Left ventricle myocardium inferior (tissue), 1 donor: Measurements from ENCODE around the gene URB1. TPM values are rescaled to one million over a fixed set of nuclear protein-coding genes. Genes with fewer than 3 reads are reported as not detected.
A peak's percentile ranks its signal among the peaks of the same experiment; 100 is the strongest.

Source experiments
- DNase-seq: peaks from one replicate; pipeline ENCODE4 v3.0.0-alpha.2; 2020
- H3K27ac ChIP-seq: fragments of 200-600 bp; replicated peaks from 2 replicates; pipeline ENCODE4 v1.8.0; 2021
- H3K27me3 ChIP-seq: fragments of 200-600 bp; 2 replicates; pipeline ENCODE4 v1.8.0; 2021; ENCODE audit warnings: low read depth
- H3K36me3 ChIP-seq: fragments of 200-600 bp; 2 replicates; pipeline ENCODE4 v1.8.0; 2021
- H3K4me1 ChIP-seq: fragments of 200-600 bp; 2 replicates; pipeline ENCODE4 v1.8.0; 2021
- H3K4me3 ChIP-seq: fragments of 200-600 bp; 2 replicates; pipeline ENCODE4 v1.8.0; 2021; ENCODE audit warnings: mild to moderate bottlenecking, moderate library complexity
- H3K9me3 ChIP-seq: fragments of 200-600 bp; replicated peaks from 2 replicates; pipeline ENCODE4 v1.8.0; 2021
- intact Hi-C: fragments of 100-400 bp; cut with micrococcal nuclease; formaldehyde crosslinking; loops from one replicate; pipeline ENCODE4 v1.11.0; 2022
- total RNA-seq: library from RNA; stranded (reverse); fragmentation: NEBNext Ultra II Directional; extraction: Animal tissue kit (Norgen Biotek cat#: 25700); gene quantifications from one replicate; pipeline ENCODE4 v1.2.1, GENCODE V29; 2021
- TF ChIP-seq, protein P1 (sequence below): fragments of 200-600 bp; IDR thresholded peaks from 2 replicates; pipeline ENCODE4 v1.8.0; 2021; ENCODE audit warnings: antibody characterized with exemption, mild to moderate bottlenecking, borderline replicate concordance
- donor health status: DM: no; HTN: yes; CAD: no; lungs with severe emphysema.

The URB1 gene
- total RNA-seq, 1 donor from 2014 or later: 13.8 TPM

DNA sequence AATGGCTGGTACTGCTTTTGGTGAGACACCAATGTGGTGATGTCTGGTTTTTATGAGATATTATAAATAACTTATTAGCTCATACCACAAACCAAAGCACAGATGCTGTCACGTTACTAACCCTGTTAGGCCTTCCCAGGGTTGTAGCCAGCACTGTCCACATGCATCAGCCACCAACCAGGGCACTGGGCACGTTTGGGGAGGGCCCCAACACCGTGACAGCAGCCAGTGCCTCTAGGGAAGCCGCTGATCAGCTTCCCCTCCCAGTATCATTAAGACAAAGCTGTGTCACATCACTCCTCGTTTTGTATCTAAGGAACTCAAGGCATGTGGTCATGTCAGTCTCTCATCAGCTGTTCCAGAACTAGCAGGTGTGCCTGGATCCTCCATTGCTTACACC, 13.9 kb downstream of the URB1 start:
- peak overlapping the region; percentile 73 for H3K27ac ChIP-seq
- H3K9me3 ChIP-seq: no peaks in the 10 kb centered on the region
- H3K36me3 ChIP-seq: peaks cover 57% of the 10 kb centered on the region
- TF ChIP-seq, protein P1, sequence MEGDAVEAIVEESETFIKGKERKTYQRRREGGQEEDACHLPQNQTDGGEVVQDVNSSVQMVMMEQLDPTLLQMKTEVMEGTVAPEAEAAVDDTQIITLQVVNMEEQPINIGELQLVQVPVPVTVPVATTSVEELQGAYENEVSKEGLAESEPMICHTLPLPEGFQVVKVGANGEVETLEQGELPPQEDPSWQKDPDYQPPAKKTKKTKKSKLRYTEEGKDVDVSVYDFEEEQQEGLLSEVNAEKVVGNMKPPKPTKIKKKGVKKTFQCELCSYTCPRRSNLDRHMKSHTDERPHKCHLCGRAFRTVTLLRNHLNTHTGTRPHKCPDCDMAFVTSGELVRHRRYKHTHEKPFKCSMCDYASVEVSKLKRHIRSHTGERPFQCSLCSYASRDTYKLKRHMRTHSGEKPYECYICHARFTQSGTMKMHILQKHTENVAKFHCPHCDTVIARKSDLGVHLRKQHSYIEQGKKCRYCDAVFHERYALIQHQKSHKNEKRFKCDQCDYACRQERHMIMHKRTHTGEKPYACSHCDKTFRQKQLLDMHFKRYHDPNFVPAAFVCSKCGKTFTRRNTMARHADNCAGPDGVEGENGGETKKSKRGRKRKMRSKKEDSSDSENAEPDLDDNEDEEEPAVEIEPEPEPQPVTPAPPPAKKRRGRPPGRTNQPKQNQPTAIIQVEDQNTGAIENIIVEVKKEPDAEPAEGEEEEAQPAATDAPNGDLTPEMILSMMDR: no peak
- H3K4me3 ChIP-seq: no peak overlapping the region
- no peaks in the 10 kb centered on the region for H3K27me3 ChIP-seq
- intact Hi-C loops: no loop called here
- peaks cover 32% of the 10 kb centered on the region for H3K4me1 ChIP-seq
- DNase-seq: peak; percentile 49

DNA sequence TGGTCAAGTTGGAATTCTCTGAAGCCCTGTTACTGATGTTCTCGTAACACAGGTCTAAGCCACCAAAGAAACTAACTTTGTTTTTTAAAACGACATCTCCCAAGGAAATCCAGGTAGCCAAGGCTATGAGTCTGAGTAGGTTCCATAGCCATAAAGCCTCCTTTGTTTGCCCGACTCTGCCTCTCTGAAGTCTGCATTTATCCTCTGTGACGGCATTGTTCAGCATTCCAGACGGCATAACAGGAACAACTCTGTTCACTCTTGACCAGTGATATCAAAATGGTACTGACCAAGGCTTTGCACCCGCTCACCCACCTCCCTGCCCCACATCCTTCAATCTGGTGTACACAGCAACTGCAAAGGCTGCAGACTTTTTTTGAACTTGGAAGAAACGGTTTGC, 14.8 kb downstream of the URB1 start:
- Histone ChIP-seq H3K4me3 (no peak overlapping the region), H3K36me3 (peaks cover 55% of the 10 kb centered on the region), H3K27me3 (no peaks in the 10 kb centered on the region), H3K4me1 (peaks cover 33% of the 10 kb centered on the region), H3K9me3 (no peaks in the 10 kb centered on the region), H3K27ac (peak overlapping the region; percentile 73)
- TF ChIP-seq, protein P1: no peak
- DNase-seq: no peak
- intact Hi-C loops: no loop called here

- Histone ChIP-seq H3K9me3 (no peaks in the 10 kb centered on the region), H3K27ac (no peak overlapping the region), H3K4me1 (peaks cover 33% of the 10 kb centered on the region), H3K4me3 (no peak overlapping the region), H3K36me3 (peaks cover 54% of the 10 kb centered on the region), H3K27me3 (no peaks in the 10 kb centered on the region)
- intact Hi-C loops: no loop called here
- no peak for DNase-seq
- TF ChIP-seq, protein P1: no peak
These were observed 15.3 kb downstream of the URB1 start for GRCh38 chr21:32377506-32377905.

DNA sequence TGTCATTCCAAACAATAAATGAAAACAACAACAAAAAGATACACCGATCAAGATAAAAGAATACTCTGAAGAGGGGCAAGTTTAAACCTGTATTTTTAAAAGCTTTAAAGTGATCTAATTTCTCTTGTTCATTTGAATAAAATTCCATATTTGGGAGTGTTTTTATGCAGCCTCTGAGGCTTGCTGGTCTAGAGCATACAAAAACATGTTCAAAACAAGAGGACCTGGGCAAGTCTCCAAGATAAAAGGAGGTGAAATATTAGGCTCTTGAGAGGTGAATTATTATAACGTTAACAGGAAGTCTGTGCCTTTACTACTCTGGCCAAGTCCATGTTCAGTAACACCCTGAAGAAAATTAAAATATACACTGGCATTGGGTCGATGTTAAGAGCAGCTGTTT, 20.1 kb downstream of the URB1 start:
- Histone ChIP-seq H3K9me3 (no peaks in the 10 kb centered on the region), H3K27ac (peak overlapping the region; percentile 74), H3K36me3 (peaks cover 55% of the 10 kb centered on the region), H3K4me1 (peaks cover 19% of the 10 kb centered on the region), H3K4me3 (no peak overlapping the region), H3K27me3 (no peaks in the 10 kb centered on the region)
- TF ChIP-seq, protein P1: no peak
- intact Hi-C loops: no loop called here
- no peak for DNase-seq

DNA sequence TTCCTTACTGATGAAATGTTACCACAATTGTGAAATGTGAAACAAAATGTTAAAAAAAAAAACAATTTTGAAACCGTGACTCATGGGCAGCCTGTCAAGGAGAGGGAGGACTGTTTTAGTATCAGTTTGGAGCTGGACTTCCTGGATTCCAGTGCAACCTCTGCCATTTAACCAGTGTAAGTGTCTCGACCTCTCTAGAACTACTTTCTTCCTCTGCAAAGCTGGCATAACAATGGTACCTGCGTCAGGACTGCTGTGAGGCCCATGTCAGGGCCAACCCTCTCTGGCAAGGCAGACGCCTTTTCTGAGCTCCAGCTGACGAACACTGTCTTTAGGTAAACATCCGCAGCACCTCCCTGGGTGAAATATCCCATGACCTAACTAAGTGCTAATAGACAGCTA, 20.9 kb downstream of the URB1 start:
- Histone ChIP-seq H3K4me3 (no peak overlapping the region), H3K27ac (peak overlapping the region; percentile 74), H3K9me3 (no peaks in the 10 kb centered on the region), H3K27me3 (no peaks in the 10 kb centered on the region), H3K4me1 (peaks cover 20% of the 10 kb centered on the region), H3K36me3 (peaks cover 60% of the 10 kb centered on the region)
- no peak for DNase-seq
- intact Hi-C loops: no loop called here
- TF ChIP-seq, protein P1: no peak
